ENCODE data around the gene TMEM198. TPM values are rescaled to one million over a fixed set of nuclear protein-coding genes. Genes with fewer than 3 reads are reported as not detected.

The TMEM198 gene
- total RNA-seq, 1 donor from 2014 or later: 1.4 TPM

GRCh38 chr2:219540784-219541504 lies 2.9 kb upstream of the TMEM198 start:
- Histone ChIP-seq H3K9me3 (no peaks in the 10 kb centered on the region), H3K36me3 (peaks cover 32% of the 10 kb centered on the region), H3K4me3 (no peak overlapping the region), H3K27ac (no peak overlapping the region), H3K27me3 (ENCODE audit: low read depth) (peaks cover 8% of the 10 kb centered on the region), H3K4me1 (peaks cover 30% of the 10 kb centered on the region)
- intact Hi-C loops (cut with DNase I): no loop called here
- TF ChIP-seq CTCF (IDR thresholded peaks at IDR 0.05): no peak
- no peak for DNase-seq
- no peak for ATAC-seq

GRCh38 chr2:219541611-219542180 lies 2.1 kb upstream of the TMEM198 start:
- peaks cover 8% of the 10 kb centered on the region for H3K27me3 ChIP-seq (ENCODE audit: low read depth)
- peak overlapping the region; percentile 86 for H3K4me3 ChIP-seq
- peaks cover 32% of the 10 kb centered on the region for H3K36me3 ChIP-seq
- intact Hi-C loops (cut with DNase I): no loop called here
- peaks cover 30% of the 10 kb centered on the region for H3K4me1 ChIP-seq
- TF ChIP-seq CTCF (IDR thresholded peaks at IDR 0.05): peak; percentile 90
- DNase-seq (peak; percentile 91), ATAC-seq (peak; percentile 61 to 66)
- H3K9me3 ChIP-seq: no peaks in the 10 kb centered on the region
- no peak overlapping the region for H3K27ac ChIP-seq

- peak; percentile 5 for TF ChIP-seq CTCF (IDR thresholded peaks at IDR 0.05)
- peak overlapping the region; percentile 88 for H3K27ac ChIP-seq
- DNase-seq (no peak), ATAC-seq (peak; percentile 51 to 61)
- peaks cover 32% of the 10 kb centered on the region for H3K36me3 ChIP-seq
- intact Hi-C loops (cut with DNase I): no loop called here
- H3K4me3 ChIP-seq: peak overlapping the region; percentile 86
- no peaks in the 10 kb centered on the region for H3K9me3 ChIP-seq
- peaks cover 8% of the 10 kb centered on the region for H3K27me3 ChIP-seq (ENCODE audit: low read depth)
- H3K4me1 ChIP-seq: peaks cover 30% of the 10 kb centered on the region
Observed at GRCh38 chr2:219542931-219543595, 765 bp upstream of the TMEM198 start.

- Histone ChIP-seq H3K9me3 (no peaks in the 10 kb centered on the region), H3K36me3 (peaks cover 22% of the 10 kb centered on the region), H3K4me3 (peak overlapping the region; percentile 86), H3K4me1 (peaks cover 30% of the 10 kb centered on the region), H3K27ac (no peak overlapping the region), H3K27me3 (ENCODE audit: low read depth) (peaks cover 3% of the 10 kb centered on the region)
- no peak for DNase-seq
- TF ChIP-seq CTCF (IDR thresholded peaks at IDR 0.05): no peak
- no peak for ATAC-seq
- intact Hi-C loops (cut with DNase I): no loop called here
Observed at GRCh38 chr2:219544567-219544966, 739 bp downstream of the TMEM198 start.

- ATAC-seq: no peak
- H3K36me3 ChIP-seq: peaks cover 13% of the 10 kb centered on the region
Observed at GRCh38 chr2:219545295-219545942, 1.6 kb downstream of the TMEM198 start.

More at GRCh38 chr2:219545295-219545942, 1.6 kb downstream of the TMEM198 start:
- H3K27ac ChIP-seq: no peak overlapping the region
- H3K9me3 ChIP-seq: no peaks in the 10 kb centered on the region
- H3K4me1 ChIP-seq: peaks cover 30% of the 10 kb centered on the region
- no peak for TF ChIP-seq CTCF (IDR thresholded peaks at IDR 0.05)
- no peak overlapping the region for H3K4me3 ChIP-seq
- H3K27me3 ChIP-seq (ENCODE audit: low read depth): peaks cover 3% of the 10 kb centered on the region
- intact Hi-C loops (cut with DNase I): loop anchor here (5.0 kb wide), 1 partner anchor 97 kb away; no protein-coding TSS in a partner anchor
- no peak for DNase-seq

All from lower lobe of right lung (tissue), 2 donors.